HFFc6 (cell line): ENCODE measurements around the gene TFEB. TPM values are rescaled to one million over a fixed set of nuclear protein-coding genes. Genes with fewer than 3 reads are reported as not detected.

ENCODE experiments used
- DNase-seq: peaks from one replicate; pipeline ENCODE4 v3.0.0-alpha.2; 2018
- H3K27ac Mint-ChIP-seq: 2 replicates; pipeline ENCODE4 v1.8.0; 2020; ENCODE audit warnings: mild to moderate bottlenecking, mixed read lengths
- H3K27me3 Mint-ChIP-seq: 2 replicates; pipeline ENCODE4 v1.8.0; 2021; ENCODE audit warnings: mild to moderate bottlenecking, moderate library complexity, mixed read lengths; ENCODE audit not compliant: insufficient read depth
- H3K36me3 Mint-ChIP-seq: 2 replicates; pipeline ENCODE4 v1.8.0; 2021; ENCODE audit warnings: low read depth, mixed read lengths
- H3K4me1 Mint-ChIP-seq: 2 replicates; pipeline ENCODE4 v1.8.0; 2020; ENCODE audit warnings: low read depth, mixed read lengths
- H3K4me3 Mint-ChIP-seq: 2 replicates; pipeline ENCODE4 v1.8.0; 2020; ENCODE audit warnings: mild to moderate bottlenecking, moderate library complexity, mixed read lengths
- H3K9me3 Mint-ChIP-seq: 2 replicates; pipeline ENCODE4 v1.8.0; 2020; ENCODE audit warnings: mild to moderate bottlenecking, mixed read lengths
- CTCF ChIP-seq: fragments of 200-600 bp; sonication (generic); IDR thresholded peaks from 2 replicates; pipeline ENCODE4 v1.5.0; 2021; ENCODE audit warnings: antibody characterized with exemption, mild to moderate bottlenecking
- total RNA-seq, 6 experiments: library from RNA; stranded (reverse); fragmentation: NEBNext Ultra II Directional; extraction: Animal tissue kit (Norgen Biotek cat#: 25700); gene quantifications; 2 replicates in 1 of 6; 3 replicates in 5 of 6; pipeline ENCODE4 v1.2.3, GENCODE V29; 2021

TFEB gene
- total RNA-seq, 6 experiments from 2014 or later, result 8.7 to 14.2 (median 11.0) TPM

GRCh38 chr6:41652866-41653652 lies 82.3 kb downstream of the TFEB start:
- Mint-ChIP-seq H3K4me3 (no peak overlapping the region), H3K27ac (no peak overlapping the region), H3K27me3 (peaks cover 32% of the 10 kb centered on the region), H3K9me3 (no peaks in the 10 kb centered on the region), H3K4me1 (peaks cover 7% of the 10 kb centered on the region; the same call in 1 of the 2 replicates), H3K36me3 (no peaks in the 10 kb centered on the region)
- TF ChIP-seq CTCF, result no peak
- DNase-seq, result no peak

DNA sequence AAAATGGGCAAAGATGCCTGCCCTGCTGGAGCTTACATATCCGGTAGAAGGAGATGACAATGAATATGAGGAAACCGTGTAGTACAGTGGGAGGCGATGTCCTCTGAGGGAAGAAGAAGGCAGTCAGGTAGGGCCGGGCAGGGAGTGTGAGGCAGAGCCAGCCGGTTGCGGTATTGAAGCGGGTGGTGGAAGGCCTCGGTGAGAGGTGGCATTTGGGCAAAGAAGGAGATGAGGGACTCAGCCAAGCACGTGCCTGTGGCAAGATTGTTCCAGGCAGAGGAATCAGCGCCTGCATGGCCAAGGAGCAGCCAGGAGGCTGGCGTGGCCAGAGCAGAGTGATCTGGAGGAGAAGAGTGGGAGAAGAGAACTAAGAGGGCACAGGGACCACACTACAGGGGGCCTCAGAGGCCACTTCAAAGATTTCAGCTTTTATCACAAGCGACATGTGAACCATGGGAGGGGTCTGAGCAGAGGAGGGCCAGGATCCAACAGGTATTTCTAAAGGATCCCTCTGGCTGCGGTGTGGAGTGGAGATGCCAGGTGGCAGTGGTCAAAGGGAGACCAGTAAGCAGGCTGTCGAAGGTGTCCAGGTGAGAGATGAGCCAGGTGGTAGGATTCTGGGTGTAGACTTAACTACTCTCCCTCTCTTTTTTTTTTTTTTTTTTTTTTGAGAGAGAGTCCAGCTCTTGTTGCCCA lies 83.3 kb downstream of the TFEB start:
- H3K4me3 Mint-ChIP-seq, result no peak overlapping the region
- no peak overlapping the region for H3K27ac Mint-ChIP-seq
- no peaks in the 10 kb centered on the region for H3K9me3 Mint-ChIP-seq
- TF ChIP-seq CTCF, result no peak
- DNase-seq, result no peak
- peaks cover 25% of the 10 kb centered on the region for H3K27me3 Mint-ChIP-seq
- H3K4me1 Mint-ChIP-seq, result peaks cover 7% of the 10 kb centered on the region; the same call in 1 of the 2 replicates
- H3K36me3 Mint-ChIP-seq, result no peaks in the 10 kb centered on the region

- peaks cover 6% of the 10 kb centered on the region; the same call in 1 of the 2 replicates for H3K4me1 Mint-ChIP-seq
- H3K4me3 Mint-ChIP-seq, result no peak overlapping the region
- H3K27me3 Mint-ChIP-seq, result peaks cover 31% of the 10 kb centered on the region
- H3K36me3 Mint-ChIP-seq, result no peaks in the 10 kb centered on the region
- no peaks in the 10 kb centered on the region for H3K9me3 Mint-ChIP-seq
- no peak overlapping the region for H3K27ac Mint-ChIP-seq
- no peak for DNase-seq
- TF ChIP-seq CTCF, result no peak
Measured at GRCh38 chr6:41651246-41651961, 84.0 kb downstream of the TFEB start.

- Mint-ChIP-seq H3K27me3 (peaks cover 28% of the 10 kb centered on the region), H3K4me1 (no peaks in the 10 kb centered on the region), H3K36me3 (no peaks in the 10 kb centered on the region), H3K27ac (no peak overlapping the region), H3K4me3 (no peak overlapping the region), H3K9me3 (no peaks in the 10 kb centered on the region)
- TF ChIP-seq CTCF, result no peak
- DNase-seq, result no peak
Measured at GRCh38 chr6:41650120-41650519, 85.3 kb downstream of the TFEB start.

- Mint-ChIP-seq H3K4me3 (no peak overlapping the region), H3K27me3 (peaks cover 26% of the 10 kb centered on the region), H3K36me3 (no peaks in the 10 kb centered on the region), H3K27ac (no peak overlapping the region), H3K9me3 (no peaks in the 10 kb centered on the region), H3K4me1 (no peaks in the 10 kb centered on the region)
- DNase-seq, result no peak
- TF ChIP-seq CTCF, result no peak
Measured at GRCh38 chr6:41649596-41649995, 85.8 kb downstream of the TFEB start.
